Measurements from ENCODE around the gene RASL10B. TPM values are rescaled to one million over a fixed set of nuclear protein-coding genes. Genes with fewer than 3 reads are reported as not detected.
"Not testable (repeated sequence)": the region's sequence is repeated elsewhere in the genome, so short reads cannot be mapped to it uniquely, and the experiment has no call there.

RASL10B gene
- total RNA-seq, 1 donor from 2014 or later = 31.7 TPM

DNA sequence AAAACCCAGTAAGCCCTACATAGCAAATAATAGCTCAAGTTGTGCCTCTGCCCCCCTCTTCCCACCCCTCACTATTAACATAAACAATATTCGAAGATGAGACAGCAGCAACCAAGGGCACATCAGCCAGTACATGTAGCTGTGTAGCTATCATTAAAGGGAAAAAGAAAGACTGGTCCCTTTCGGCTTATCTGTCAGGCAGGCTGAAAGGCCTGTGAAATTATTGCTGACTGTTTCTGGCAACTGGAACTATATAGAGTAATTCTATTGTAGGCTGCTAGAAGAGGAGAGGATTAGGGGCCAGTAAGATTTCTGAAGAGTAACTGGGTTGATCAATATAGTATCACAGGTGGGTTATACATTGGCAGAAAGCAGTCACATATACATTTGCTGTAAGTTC lies 36.5 kb upstream of the RASL10B start:
- H3K27me3 Mint-ChIP-seq (ENCODE audit: low read depth) = no peaks in the 10 kb centered on the region
- no peak overlapping the region for H3K27ac Mint-ChIP-seq (ENCODE audit: unreplicated experiment)
- no peak for TF ChIP-seq CTCF (conservative IDR thresholded peaks at IDR 0.05)
- no peak for DNase-seq (ENCODE audit: low read depth, low spot score)
- peaks cover 4% of the 10 kb centered on the region for H3K36me3 Mint-ChIP-seq (ENCODE audit: low read depth)
- H3K9me3 Mint-ChIP-seq = no peaks in the 10 kb centered on the region
- H3K4me3 Mint-ChIP-seq = no peak overlapping the region
- H3K4me1 Mint-ChIP-seq = peaks cover 15% of the 10 kb centered on the region

GRCh38 chr17:35695613-35696012 lies 35.8 kb upstream of the RASL10B start:
- no peaks in the 10 kb centered on the region for H3K9me3 Mint-ChIP-seq
- H3K4me3 Mint-ChIP-seq = no peak overlapping the region
- no peak overlapping the region for H3K27ac Mint-ChIP-seq (ENCODE audit: unreplicated experiment)
- H3K27me3 Mint-ChIP-seq (ENCODE audit: low read depth) = no peaks in the 10 kb centered on the region
- H3K4me1 Mint-ChIP-seq = peaks cover 15% of the 10 kb centered on the region
- peaks cover 2% of the 10 kb centered on the region for H3K36me3 Mint-ChIP-seq (ENCODE audit: low read depth)
- no peak for TF ChIP-seq CTCF (conservative IDR thresholded peaks at IDR 0.05)
- no peak for DNase-seq (ENCODE audit: low read depth, low spot score)

- DNase-seq (ENCODE audit: low read depth, low spot score) = no peak
- peaks cover 4% of the 10 kb centered on the region for H3K9me3 Mint-ChIP-seq
- H3K27ac Mint-ChIP-seq (ENCODE audit: unreplicated experiment) = no peak overlapping the region
- H3K36me3 Mint-ChIP-seq (ENCODE audit: low read depth) = peaks cover 8% of the 10 kb centered on the region
- H3K4me1 Mint-ChIP-seq = peaks cover 15% of the 10 kb centered on the region
- no peak for TF ChIP-seq CTCF (conservative IDR thresholded peaks at IDR 0.05)
- H3K27me3 Mint-ChIP-seq (ENCODE audit: low read depth) = no peaks in the 10 kb centered on the region
- no peak overlapping the region for H3K4me3 Mint-ChIP-seq
These were observed 32.6 kb upstream of the RASL10B start for GRCh38 chr17:35698800-35699199.

- Mint-ChIP-seq H3K27ac (ENCODE audit: unreplicated experiment) (no peak overlapping the region), H3K36me3 (ENCODE audit: low read depth) (peaks cover 8% of the 10 kb centered on the region), H3K4me3 (no peak overlapping the region)
These were observed 31.3 kb upstream of the RASL10B start for GRCh38 chr17:35700150-35700549.

GRCh38 chr17:35701491-35701890 lies 29.9 kb upstream of the RASL10B start:
- no peaks in the 10 kb centered on the region for H3K27me3 Mint-ChIP-seq (ENCODE audit: low read depth)
- DNase-seq (ENCODE audit: low read depth, low spot score) = no peak
- H3K27ac Mint-ChIP-seq (ENCODE audit: unreplicated experiment) = no peak overlapping the region
- H3K4me3 Mint-ChIP-seq = no peak overlapping the region
- H3K4me1 Mint-ChIP-seq = peaks cover 9% of the 10 kb centered on the region
- peaks cover 8% of the 10 kb centered on the region for H3K36me3 Mint-ChIP-seq (ENCODE audit: low read depth)
- H3K9me3 Mint-ChIP-seq = peaks cover 4% of the 10 kb centered on the region
- no peak for TF ChIP-seq CTCF (conservative IDR thresholded peaks at IDR 0.05)

More at GRCh38 chr17:35700150-35700549, 31.3 kb upstream of the RASL10B start:
- Mint-ChIP-seq H3K27me3 (ENCODE audit: low read depth) (no peaks in the 10 kb centered on the region), H3K9me3 (peaks cover 4% of the 10 kb centered on the region), H3K4me1 (peaks cover 15% of the 10 kb centered on the region)
- TF ChIP-seq CTCF (conservative IDR thresholded peaks at IDR 0.05) = no peak
- DNase-seq (ENCODE audit: low read depth, low spot score) = no peak

DNA sequence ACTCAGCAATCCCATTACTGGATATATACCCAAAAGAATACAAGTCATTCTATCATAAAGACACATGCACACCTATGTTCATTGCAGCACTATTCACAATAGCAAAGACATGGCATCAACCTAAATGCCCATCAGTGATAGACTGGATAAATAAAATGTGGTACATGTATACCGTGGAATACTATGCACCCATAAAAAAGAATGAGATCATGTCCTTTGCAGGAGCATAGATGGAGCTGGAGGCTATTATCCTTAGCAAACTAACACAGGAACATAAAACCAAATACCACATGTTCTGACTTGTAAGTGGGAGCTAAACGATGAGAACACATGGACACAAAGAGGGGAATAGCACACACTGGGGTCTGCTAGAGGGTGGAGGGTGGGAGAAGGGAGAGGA lies 28.1 kb upstream of the RASL10B start:
- H3K4me1 Mint-ChIP-seq; H3K9me3 Mint-ChIP-seq; H3K4me3 Mint-ChIP-seq; H3K27ac Mint-ChIP-seq (ENCODE audit: unreplicated experiment); DNase-seq (ENCODE audit: low read depth, low spot score); H3K27me3 Mint-ChIP-seq (ENCODE audit: low read depth); H3K36me3 Mint-ChIP-seq (ENCODE audit: low read depth): not testable (repeated sequence)
